ENCODE measurements around the gene WDR38.

Gene WDR38

GRCh38 chr9:124875501-124875900, 22.2 kb downstream of the WDR38 start:
- TF ChIP-seq, protein P1, sequence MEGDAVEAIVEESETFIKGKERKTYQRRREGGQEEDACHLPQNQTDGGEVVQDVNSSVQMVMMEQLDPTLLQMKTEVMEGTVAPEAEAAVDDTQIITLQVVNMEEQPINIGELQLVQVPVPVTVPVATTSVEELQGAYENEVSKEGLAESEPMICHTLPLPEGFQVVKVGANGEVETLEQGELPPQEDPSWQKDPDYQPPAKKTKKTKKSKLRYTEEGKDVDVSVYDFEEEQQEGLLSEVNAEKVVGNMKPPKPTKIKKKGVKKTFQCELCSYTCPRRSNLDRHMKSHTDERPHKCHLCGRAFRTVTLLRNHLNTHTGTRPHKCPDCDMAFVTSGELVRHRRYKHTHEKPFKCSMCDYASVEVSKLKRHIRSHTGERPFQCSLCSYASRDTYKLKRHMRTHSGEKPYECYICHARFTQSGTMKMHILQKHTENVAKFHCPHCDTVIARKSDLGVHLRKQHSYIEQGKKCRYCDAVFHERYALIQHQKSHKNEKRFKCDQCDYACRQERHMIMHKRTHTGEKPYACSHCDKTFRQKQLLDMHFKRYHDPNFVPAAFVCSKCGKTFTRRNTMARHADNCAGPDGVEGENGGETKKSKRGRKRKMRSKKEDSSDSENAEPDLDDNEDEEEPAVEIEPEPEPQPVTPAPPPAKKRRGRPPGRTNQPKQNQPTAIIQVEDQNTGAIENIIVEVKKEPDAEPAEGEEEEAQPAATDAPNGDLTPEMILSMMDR (IDR thresholded peaks at IDR 0.05; ENCODE audit: extremely low read depth, missing control alignments): no peak
- DNase-seq (ENCODE audit: low spot score): no peak

GRCh38 chr9:124877021-124877782, 23.9 kb downstream of the WDR38 start:
- TF ChIP-seq, protein P1 (IDR thresholded peaks at IDR 0.05; ENCODE audit: extremely low read depth, missing control alignments): no peak
- DNase-seq (ENCODE audit: low spot score): no peak

DNA sequence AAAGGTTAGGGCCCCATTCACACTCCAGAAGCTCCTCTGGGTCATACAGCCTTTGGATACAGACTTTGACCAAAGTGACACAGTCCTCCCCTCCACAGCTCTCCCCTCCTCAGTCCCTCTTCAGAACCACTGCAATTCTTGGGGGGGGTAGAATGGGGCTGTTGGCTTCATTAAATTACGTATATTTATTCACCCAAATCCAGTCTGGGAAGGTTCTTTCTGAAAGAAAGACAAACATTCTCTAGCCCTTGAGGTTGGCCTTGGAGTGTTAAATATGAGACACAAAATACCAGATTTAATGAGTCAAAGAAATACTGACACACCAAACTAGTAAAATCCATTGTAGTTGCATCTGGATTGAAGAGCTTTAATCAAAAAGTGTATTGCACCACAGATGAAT, 24.8 kb downstream of the WDR38 start:
- TF ChIP-seq, protein P1 (IDR thresholded peaks at IDR 0.05; ENCODE audit: extremely low read depth, missing control alignments): no peak
- no peak for DNase-seq (ENCODE audit: low spot score)

GRCh38 chr9:124878518-124878917, 25.3 kb downstream of the WDR38 start:
- no peak for DNase-seq (ENCODE audit: low spot score)
- TF ChIP-seq, protein P1 (IDR thresholded peaks at IDR 0.05; ENCODE audit: extremely low read depth, missing control alignments): no peak

DNA sequence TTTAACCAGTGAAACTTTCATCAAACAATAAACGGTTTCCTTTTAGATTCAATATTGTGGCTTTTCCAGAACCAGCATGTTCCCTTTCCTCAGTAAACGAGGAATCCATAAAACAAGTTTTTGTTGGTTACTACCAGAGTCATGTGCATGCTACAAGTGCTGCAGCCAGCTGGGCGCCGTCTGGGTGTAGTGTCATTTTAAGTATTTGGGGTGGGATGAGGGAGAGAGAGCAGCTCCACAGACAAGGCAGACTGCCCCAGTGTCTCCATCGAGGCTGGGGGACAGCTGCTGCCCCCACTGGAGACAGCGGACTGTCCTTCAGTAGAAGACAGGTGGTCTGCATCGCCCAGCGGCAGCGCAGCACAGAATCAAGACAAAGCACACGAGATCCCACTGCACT, 26.0 kb downstream of the WDR38 start:
- no peak for DNase-seq (ENCODE audit: low spot score)
- TF ChIP-seq, protein P1 (IDR thresholded peaks at IDR 0.05; ENCODE audit: extremely low read depth, missing control alignments): no peak

- TF ChIP-seq, protein P1 (IDR thresholded peaks at IDR 0.05; ENCODE audit: extremely low read depth, missing control alignments): no peak
- no peak for DNase-seq (ENCODE audit: low spot score)
These were observed 27.2 kb downstream of the WDR38 start for GRCh38 chr9:124880501-124880900.

GRCh38 chr9:124881138-124881743, 28.0 kb downstream of the WDR38 start:
- TF ChIP-seq, protein P1 (IDR thresholded peaks at IDR 0.05; ENCODE audit: extremely low read depth, missing control alignments): no peak
- no peak for DNase-seq (ENCODE audit: low spot score)
